ENCODE data around the gene BTC.

GRCh38 chr4:74757136-74757535, 37.2 kb downstream of the BTC start:
- TF ChIP-seq CTCF (conservative IDR thresholded peaks at IDR 0.05): no peak
- TF ChIP-seq EZH2 (IDR thresholded peaks at IDR 0.05; ENCODE audit: low read depth): no peak
